Measurements from ENCODE around the gene AGPS.

GRCh38 chr2:177568893-177569292, 176.3 kb downstream of the AGPS start:
- TF ChIP-seq, protein P1, sequence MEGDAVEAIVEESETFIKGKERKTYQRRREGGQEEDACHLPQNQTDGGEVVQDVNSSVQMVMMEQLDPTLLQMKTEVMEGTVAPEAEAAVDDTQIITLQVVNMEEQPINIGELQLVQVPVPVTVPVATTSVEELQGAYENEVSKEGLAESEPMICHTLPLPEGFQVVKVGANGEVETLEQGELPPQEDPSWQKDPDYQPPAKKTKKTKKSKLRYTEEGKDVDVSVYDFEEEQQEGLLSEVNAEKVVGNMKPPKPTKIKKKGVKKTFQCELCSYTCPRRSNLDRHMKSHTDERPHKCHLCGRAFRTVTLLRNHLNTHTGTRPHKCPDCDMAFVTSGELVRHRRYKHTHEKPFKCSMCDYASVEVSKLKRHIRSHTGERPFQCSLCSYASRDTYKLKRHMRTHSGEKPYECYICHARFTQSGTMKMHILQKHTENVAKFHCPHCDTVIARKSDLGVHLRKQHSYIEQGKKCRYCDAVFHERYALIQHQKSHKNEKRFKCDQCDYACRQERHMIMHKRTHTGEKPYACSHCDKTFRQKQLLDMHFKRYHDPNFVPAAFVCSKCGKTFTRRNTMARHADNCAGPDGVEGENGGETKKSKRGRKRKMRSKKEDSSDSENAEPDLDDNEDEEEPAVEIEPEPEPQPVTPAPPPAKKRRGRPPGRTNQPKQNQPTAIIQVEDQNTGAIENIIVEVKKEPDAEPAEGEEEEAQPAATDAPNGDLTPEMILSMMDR (IDR thresholded peaks at IDR 0.05; ENCODE audit: borderline replicate concordance, extremely low read depth, low read length, poor library complexity, severe bottlenecking): no peak
- no peak for TF ChIP-seq EZH2 (IDR thresholded peaks at IDR 0.05; ENCODE audit: borderline replicate concordance, low read depth, low read length, severe bottlenecking)

Data from DND-41 (cell line).